Measurements from ENCODE around the gene LRRC43.
A peak's percentile ranks its signal among the peaks of the same experiment; 100 is the strongest.

LRRC43 gene

GRCh38 chr12:122226366-122227125 is 43.6 kb downstream of the LRRC43 start:
- peak; percentile 58 for DNase-seq

GRCh38 chr12:122227341-122227740 is 44.4 kb downstream of the LRRC43 start:
- DNase-seq = peak; percentile 64

- DNase-seq = peak; percentile 55
Measured at GRCh38 chr12:122228092-122228491, 45.2 kb downstream of the LRRC43 start.

GRCh38 chr12:122230798-122231197 is 47.9 kb downstream of the LRRC43 start:
- DNase-seq = no peak

- DNase-seq = no peak
Measured at GRCh38 chr12:122232691-122233090, 49.8 kb downstream of the LRRC43 start.

- no peak for DNase-seq
Measured at GRCh38 chr12:122235741-122236140, 52.8 kb downstream of the LRRC43 start.

GRCh38 chr12:122238861-122239260 is 55.9 kb downstream of the LRRC43 start:
- no peak for DNase-seq

- DNase-seq = no peak
Measured at GRCh38 chr12:122243965-122244364, 61.0 kb downstream of the LRRC43 start.

- no peak for DNase-seq
Measured at GRCh38 chr12:122244565-122245371, 61.8 kb downstream of the LRRC43 start.

GRCh38 chr12:122245553-122245952 is 62.6 kb downstream of the LRRC43 start:
- DNase-seq = no peak

GRCh38 chr12:122250047-122250446 is 67.1 kb downstream of the LRRC43 start:
- no peak for DNase-seq

GRCh38 chr12:122250536-122250935 is 67.6 kb downstream of the LRRC43 start:
- DNase-seq = no peak

All from NCI-H2227 treated with DMSO at 0.1 percent for 48 hours (cell line).